HFF-Myc (cell line): Measurements from ENCODE around the gene MS4A13.
"Not testable (repeated sequence)": the region's sequence is repeated elsewhere in the genome, so short reads cannot be mapped to it uniquely, and the experiment has no call there.

Experiments
- DNase-seq: peaks from one replicate; pipeline ENCODE4 v3.0.0-alpha.2; 2011; ENCODE audit warnings: low read depth; ENCODE audit errors: extremely low read depth
- H3K4me3 ChIP-seq: replicated peaks from 2 replicates; pipeline ENCODE4 v1.5.1; 2011; ENCODE audit warnings: low read depth, mild to moderate bottlenecking, control low read depth, low read length
- CTCF ChIP-seq: IDR thresholded peaks from 2 replicates; pipeline ENCODE4 v1.5.1; 2012; ENCODE audit warnings: mild to moderate bottlenecking, low read depth, low read length, control low read depth; ENCODE audit errors: missing control alignments

Gene MS4A13

GRCh38 chr11:60528934-60529333 is 13.7 kb downstream of the MS4A13 start:
- no peak for TF ChIP-seq CTCF
- no peak overlapping the region for H3K4me3 ChIP-seq
- no peak for DNase-seq

- no peak for DNase-seq
- H3K4me3 ChIP-seq, result no peak overlapping the region
- TF ChIP-seq CTCF, result no peak
These were observed 15.4 kb downstream of the MS4A13 start for GRCh38 chr11:60530454-60531100.

GRCh38 chr11:60532383-60532782 is 17.2 kb downstream of the MS4A13 start:
- DNase-seq, result not testable (repeated sequence)

GRCh38 chr11:60538627-60539026 is 23.4 kb downstream of the MS4A13 start:
- not testable (repeated sequence) for H3K4me3 ChIP-seq, DNase-seq

More at GRCh38 chr11:60532383-60532782, 17.2 kb downstream of the MS4A13 start:
- H3K4me3 ChIP-seq, result not testable (repeated sequence)

GRCh38 chr11:60544077-60544476 is 28.9 kb downstream of the MS4A13 start:
- TF ChIP-seq CTCF, result no peak
- no peak overlapping the region for H3K4me3 ChIP-seq
- no peak for DNase-seq

- TF ChIP-seq CTCF, result no peak
- no peak for DNase-seq
These were observed 46.1 kb downstream of the MS4A13 start for GRCh38 chr11:60561254-60561653.

GRCh38 chr11:60563553-60564235 is 48.5 kb downstream of the MS4A13 start:
- no peak overlapping the region for H3K4me3 ChIP-seq
- DNase-seq, result peak; percentile 5

More at GRCh38 chr11:60561254-60561653, 46.1 kb downstream of the MS4A13 start:
- no peak overlapping the region for H3K4me3 ChIP-seq

More at GRCh38 chr11:60563553-60564235, 48.5 kb downstream of the MS4A13 start:
- peak; percentile 6 for TF ChIP-seq CTCF
